HL-60 (cell line): ENCODE results near the gene MSH3.

Experiments
- POLR2AphosphoS5 ChIP-seq: IDR thresholded peaks from 2 replicates; pipeline ENCODE4 v1.6.1; 2012; ENCODE audit warnings: low read depth
- TF ChIP-seq, protein P1 (sequence below): IDR thresholded peaks from one replicate; pipeline ENCODE4 v1.5.1; 2011; ENCODE audit warnings: low read length, control low read depth, inconsistent platforms; ENCODE audit not compliant: insufficient read depth

- TF ChIP-seq, protein P1, sequence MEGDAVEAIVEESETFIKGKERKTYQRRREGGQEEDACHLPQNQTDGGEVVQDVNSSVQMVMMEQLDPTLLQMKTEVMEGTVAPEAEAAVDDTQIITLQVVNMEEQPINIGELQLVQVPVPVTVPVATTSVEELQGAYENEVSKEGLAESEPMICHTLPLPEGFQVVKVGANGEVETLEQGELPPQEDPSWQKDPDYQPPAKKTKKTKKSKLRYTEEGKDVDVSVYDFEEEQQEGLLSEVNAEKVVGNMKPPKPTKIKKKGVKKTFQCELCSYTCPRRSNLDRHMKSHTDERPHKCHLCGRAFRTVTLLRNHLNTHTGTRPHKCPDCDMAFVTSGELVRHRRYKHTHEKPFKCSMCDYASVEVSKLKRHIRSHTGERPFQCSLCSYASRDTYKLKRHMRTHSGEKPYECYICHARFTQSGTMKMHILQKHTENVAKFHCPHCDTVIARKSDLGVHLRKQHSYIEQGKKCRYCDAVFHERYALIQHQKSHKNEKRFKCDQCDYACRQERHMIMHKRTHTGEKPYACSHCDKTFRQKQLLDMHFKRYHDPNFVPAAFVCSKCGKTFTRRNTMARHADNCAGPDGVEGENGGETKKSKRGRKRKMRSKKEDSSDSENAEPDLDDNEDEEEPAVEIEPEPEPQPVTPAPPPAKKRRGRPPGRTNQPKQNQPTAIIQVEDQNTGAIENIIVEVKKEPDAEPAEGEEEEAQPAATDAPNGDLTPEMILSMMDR: no peak
- no peak for TF ChIP-seq POLR2AphosphoS5
Measured at GRCh38 chr5:80623999-80624398, 30.5 kb upstream of the MSH3 start.
